C4-2B (cell line): Measurements from ENCODE around the gene PTPRD.
"Not testable (repeated sequence)": the region's sequence is repeated elsewhere in the genome, so short reads cannot be mapped to it uniquely, and the experiment has no call there.

Experiments used
- H3K27ac ChIP-seq: fragments of 450-650 bp; 2 replicates; pipeline ENCODE4 v1.5.1; 2017
- CTCF ChIP-seq: fragments of 450-650 bp; conservative IDR thresholded peaks from 2 replicates; pipeline ENCODE4 v1.5.1; 2017; ENCODE audit warnings: mild to moderate bottlenecking
- ZFX ChIP-seq: fragments of 450-650 bp; IDR thresholded peaks from 2 replicates; pipeline ENCODE4 v1.6.1; 2017

Gene PTPRD

DNA sequence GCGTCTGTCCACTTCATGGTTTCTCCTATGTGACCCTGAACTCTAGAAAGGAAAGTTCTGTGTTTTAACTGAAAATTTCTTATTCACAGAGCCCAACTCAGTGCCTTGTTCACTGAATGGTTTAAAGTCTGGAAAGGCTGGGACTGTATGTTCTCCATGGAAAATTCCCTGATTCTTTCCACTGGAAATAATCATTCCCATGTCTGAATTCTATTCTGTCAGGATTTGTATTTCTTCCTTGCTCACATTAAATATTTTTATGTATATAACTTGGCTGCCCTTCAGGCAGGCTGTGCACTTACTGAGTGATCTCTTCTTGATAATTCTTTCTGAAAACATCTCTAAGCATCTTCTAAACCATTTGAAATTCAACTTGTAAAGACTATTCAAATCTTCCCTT is 1686.3 kb downstream of the PTPRD start:
- TF ChIP-seq ZFX (no peak), CTCF (no peak)
- no peak overlapping the region for H3K27ac ChIP-seq

DNA sequence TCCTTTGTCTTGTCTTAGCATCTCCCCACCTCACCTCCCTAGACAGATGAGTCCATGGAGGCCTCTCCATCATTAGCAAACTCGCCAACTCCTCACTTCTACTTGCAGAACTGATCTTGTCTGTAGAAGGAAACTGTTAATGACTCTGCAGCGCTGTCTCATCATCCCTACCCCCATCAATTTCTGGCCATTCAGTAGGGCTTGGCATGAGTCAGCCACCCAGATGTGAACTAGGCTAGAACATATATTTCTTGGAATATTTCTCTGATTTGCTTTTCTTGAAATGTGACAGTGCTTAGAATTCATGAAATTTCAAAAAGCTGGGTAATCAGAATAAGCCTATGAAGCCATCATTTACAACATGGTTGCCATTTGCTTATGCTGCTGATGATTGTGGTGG is 1688.2 kb downstream of the PTPRD start:
- no peak for TF ChIP-seq CTCF

DNA sequence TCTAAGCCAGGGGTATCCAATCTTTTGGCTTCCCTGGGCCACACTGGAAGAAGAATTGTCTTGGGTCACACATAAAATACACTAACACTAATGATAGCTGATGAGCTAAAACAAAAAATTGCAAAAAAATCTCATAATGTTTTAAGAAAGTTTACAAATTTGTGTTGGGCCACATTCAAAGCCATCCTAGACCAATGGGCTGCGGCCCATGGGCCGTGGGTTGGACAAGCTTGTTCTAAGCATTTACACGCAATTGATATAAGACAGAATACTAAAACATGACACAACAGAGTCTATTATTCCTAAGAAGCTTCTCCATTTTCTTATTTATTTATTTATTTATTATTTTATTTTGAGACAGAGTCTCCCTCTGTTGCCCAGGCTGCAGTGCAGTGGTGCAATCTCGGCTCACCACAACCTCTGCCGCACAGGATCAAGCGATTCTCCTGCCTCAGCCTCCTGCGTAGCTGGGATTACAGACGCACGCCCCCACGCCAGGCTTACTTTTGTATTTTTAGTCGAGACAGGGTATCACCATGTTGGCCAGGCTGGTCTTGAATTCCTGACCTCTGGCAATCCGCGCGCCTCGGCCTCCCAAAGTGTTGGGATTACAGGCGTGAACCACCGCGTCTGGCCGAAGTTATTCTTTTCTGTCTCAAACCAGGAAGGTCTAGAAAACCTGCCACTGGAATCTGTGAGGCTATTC is 1692.2 kb downstream of the PTPRD start:
- not testable (repeated sequence) for H3K27ac ChIP-seq

More for the DNA sequence above, 1688.2 kb downstream of the PTPRD start:
- H3K27ac ChIP-seq = no peak overlapping the region

- TF ChIP-seq CTCF (no peak), ZFX (no peak)
Measured at GRCh38 chr9:8917956-8918739, 1694.7 kb downstream of the PTPRD start.

DNA sequence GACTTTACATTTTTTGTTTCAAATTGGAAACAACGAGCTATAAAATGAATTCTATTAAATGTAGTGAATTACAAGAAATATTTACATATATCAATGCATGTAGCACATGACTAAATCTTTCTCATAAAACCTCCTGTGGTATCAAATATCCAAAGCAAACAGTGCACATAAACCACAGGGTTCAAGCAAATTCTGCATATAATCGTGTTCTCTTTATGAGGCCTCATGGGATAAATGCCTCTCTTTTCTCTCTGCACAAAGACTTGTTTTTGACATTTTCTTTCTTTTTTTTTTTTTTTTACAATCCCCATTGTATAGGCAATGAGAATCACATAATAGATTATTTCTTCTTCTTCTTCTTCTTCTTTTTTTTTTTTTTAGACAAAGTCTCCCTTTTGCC is 1696.0 kb downstream of the PTPRD start:
- no peak overlapping the region for H3K27ac ChIP-seq
- no peak for TF ChIP-seq ZFX
- no peak for TF ChIP-seq CTCF

More at GRCh38 chr9:8917956-8918739, 1694.7 kb downstream of the PTPRD start:
- no peak overlapping the region for H3K27ac ChIP-seq

- H3K27ac ChIP-seq = no peak overlapping the region
- TF ChIP-seq ZFX (no peak), CTCF (no peak)
Measured at GRCh38 chr9:8907868-8908267, 1704.9 kb downstream of the PTPRD start.

DNA sequence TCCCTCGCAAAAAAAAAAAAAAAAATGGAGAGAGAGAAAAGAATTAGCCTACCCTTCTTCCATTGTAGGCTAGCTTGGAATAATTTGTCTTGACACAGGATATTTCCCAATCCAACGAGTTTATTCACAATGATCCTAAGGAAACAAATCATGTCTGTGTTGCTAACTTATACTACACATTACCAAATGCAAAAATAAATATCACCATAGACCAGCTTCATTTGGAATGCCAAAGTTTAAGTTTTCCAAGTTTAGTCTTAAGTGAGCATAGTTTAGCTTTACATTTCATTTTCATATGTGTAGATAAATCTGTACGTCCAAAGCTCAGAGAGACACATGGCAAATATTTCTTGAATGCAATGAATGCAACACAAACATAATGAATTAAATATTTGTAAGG is 1707.1 kb downstream of the PTPRD start:
- TF ChIP-seq CTCF = no peak
- no peak for TF ChIP-seq ZFX
- H3K27ac ChIP-seq = no peak overlapping the region
